CD14-positive monocyte (primary cell): ENCODE data around the gene IFT20. TPM values are rescaled to one million over a fixed set of nuclear protein-coding genes. Genes with fewer than 3 reads are reported as not detected.

Experiments
- DNase-seq, 3 donors: peaks; one replicate each; pipeline ENCODE4 v3.0.0-alpha.2; 2011 to 2022
- H2AFZ ChIP-seq: 2 replicates; pipeline ENCODE4 v1.6.0; 2012; ENCODE audit warnings: mild to moderate bottlenecking, low read depth, low read length, inconsistent platforms; ENCODE audit not compliant: insufficient read depth, poor library complexity, severe bottlenecking
- H3K27ac ChIP-seq, 2 donors: 1 replicate in 1 of 2; 2 replicates in 1 of 2; pipeline ENCODE4 v1.5.1; 2012 to 2013; ENCODE audit warnings: low read length in 2 of 2, control low read depth in 1 of 2, inconsistent platforms in 1 of 2, low read depth in 1 of 2, mild to moderate bottlenecking in 1 of 2
- H3K27me3 ChIP-seq, 2 donors: one replicate each; pipeline versions ENCODE4 v1.6.0 to v1.6.1; 2011 to 2013; ENCODE audit warnings: low read length in 2 of 2; ENCODE audit not compliant: control insufficient read depth in 2 of 2, insufficient read depth in 2 of 2
- H3K36me3 ChIP-seq, 2 donors: replicated peaks in 1 of 2; 1 replicate in 1 of 2; 2 replicates in 1 of 2; pipeline versions ENCODE4 v1.5.1 to v1.6.1; 2012 to 2013; ENCODE audit warnings: low read length in 2 of 2, control low read depth in 1 of 2, inconsistent platforms in 1 of 2, mild to moderate bottlenecking in 1 of 2; ENCODE audit not compliant: insufficient read depth in 2 of 2, control insufficient read depth in 1 of 2
- H3K4me1 ChIP-seq, 2 donors: 1 replicate in 1 of 2; 2 replicates in 1 of 2; pipeline versions ENCODE4 v1.5.1 to v1.6.1; 2012 to 2013; ENCODE audit warnings: low read length in 2 of 2, control low read depth in 1 of 2, inconsistent platforms in 1 of 2, mild to moderate bottlenecking in 1 of 2, moderate library complexity in 1 of 2; ENCODE audit not compliant: insufficient read depth in 2 of 2, control insufficient read depth in 1 of 2
- H3K4me2 ChIP-seq: replicated peaks from 2 replicates; pipeline ENCODE3; 2012; ENCODE audit warnings: low read length, moderate library complexity, mild to moderate bottlenecking; ENCODE audit not compliant: poor library complexity, severe bottlenecking; ENCODE audit errors: extremely low read depth
- H3K4me3 ChIP-seq, 3 experiments: fragments of 200-600 bp in 1 of 3; sonication (generic) in 1 of 3; replicated peaks in 1 of 3; 1 replicate in 2 of 3; 2 replicates in 1 of 3; pipeline ENCODE4 v1.5.1; 2011 to 2013; ENCODE audit warnings: low read length in 3 of 3, mild to moderate bottlenecking in 3 of 3, control low read depth in 2 of 3, low read depth in 2 of 3, inconsistent platforms in 1 of 3, moderate library complexity in 1 of 3
- H3K79me2 ChIP-seq: 2 replicates; pipeline ENCODE4 v1.6.0; 2012; ENCODE audit warnings: mild to moderate bottlenecking, control low read depth, inconsistent platforms, low read length, moderate library complexity; ENCODE audit not compliant: insufficient read depth
- H3K9ac ChIP-seq: 2 replicates; pipeline ENCODE4 v1.6.0; 2017; ENCODE audit warnings: low read length, mild to moderate bottlenecking; ENCODE audit not compliant: insufficient read depth, poor library complexity, severe bottlenecking
- H3K9me3 ChIP-seq, 2 donors: replicated peaks in 1 of 2; 1 replicate in 1 of 2; 2 replicates in 1 of 2; pipeline versions ENCODE4 v1.5.1 to v1.6.1; 2012 to 2013; ENCODE audit warnings: low read length in 2 of 2, control low read depth in 1 of 2; ENCODE audit not compliant: control insufficient read depth in 1 of 2, insufficient read depth in 1 of 2
- H4K20me1 ChIP-seq: 2 replicates; pipeline ENCODE4 v1.6.0; 2012; ENCODE audit warnings: mild to moderate bottlenecking, low read length, control low read depth, moderate library complexity; ENCODE audit not compliant: insufficient read depth
- H3K27ac Mint-ChIP-seq, 7 donors: one replicate each; pipeline ENCODE4 v1.8.0; 2020; ENCODE audit warnings: mild to moderate bottlenecking in 7 of 7, mixed read lengths in 7 of 7, moderate library complexity in 6 of 7, inconsistent platforms in 2 of 7
- H3K27me3 Mint-ChIP-seq, 3 donors: one replicate each; pipeline ENCODE4 v1.8.0; 2021 to 2022; ENCODE audit warnings: low read depth in 3 of 3, mild to moderate bottlenecking in 3 of 3, mixed read lengths in 3 of 3, moderate library complexity in 3 of 3, inconsistent platforms in 1 of 3
- H3K36me3 Mint-ChIP-seq, 2 donors: one replicate each; pipeline ENCODE4 v1.8.0; 2020; ENCODE audit warnings: mixed read lengths in 2 of 2, inconsistent platforms in 1 of 2, mild to moderate bottlenecking in 1 of 2
- H3K4me1 Mint-ChIP-seq: one replicate; pipeline ENCODE4 v1.8.0; 2020; ENCODE audit warnings: mild to moderate bottlenecking, mixed read lengths
- H3K4me3 Mint-ChIP-seq, 2 donors: one replicate each; pipeline ENCODE4 v1.8.0; 2020; ENCODE audit warnings: mild to moderate bottlenecking in 2 of 2, mixed read lengths in 2 of 2, moderate library complexity in 1 of 2
- H3K9me3 Mint-ChIP-seq, 7 donors: one replicate each; pipeline ENCODE4 v1.8.0; 2020 to 2022; ENCODE audit warnings: mixed read lengths in 7 of 7, mild to moderate bottlenecking in 6 of 7, moderate library complexity in 6 of 7, inconsistent platforms in 2 of 7
- WGBS: methylation state at CpG from one replicate; pipeline ENCODE4 v1.1.5; 2013; ENCODE audit warnings: missing lambda C conversion rate; ENCODE audit not compliant: insufficient coverage; 5-methylcytosine and 5-hydroxymethylcytosine counted together
- intact Hi-C, 2 donors: fragments of 100-400 bp; cut with micrococcal nuclease; formaldehyde crosslinking; loops; one replicate each; pipeline versions ENCODE4 v1.15.0 to v1.15.1; 2023
- polyA plus RNA-seq, 3 donors: library from polyadenylated mRNA; depleted of rRNA in 1 of 3; unstranded in 2 of 3; stranded (reverse) in 1 of 3; fragments of 300-500 nt in 2 of 3; fragments of >200 nt in 1 of 3; fragmentation: Illumina TruSeq in 2 of 3; gene quantifications; 1 replicate in 2 of 3; 2 replicates in 1 of 3; pipeline ENCODE4 v1.2.3, GENCODE V29; 2012 to 2021
- TF ChIP-seq, protein P1 (sequence below): fragments of 200-600 bp; IDR thresholded peaks from one replicate; pipeline ENCODE4 v1.8.0; 2022; ENCODE audit warnings: antibody characterized with exemption, mild to moderate bottlenecking

The IFT20 gene
- polyA plus RNA-seq, 3 donors = 61.1 to 79.1 (median 75.4) TPM

GRCh38 chr17:28364665-28365363, 29.5 kb upstream of the IFT20 start, which contains the start of gene SEBOX:
Gene SEBOX (minus strand): TSS chr17:28365199. CDS start chr17:28365151, 48 bp downstream.
- 96% methylated on average over 8 of the region's 13 CpGs for WGBS
- peaks cover 52 to 78% of the 10 kb centered on the region in 2 donors for H3K36me3 Mint-ChIP-seq
- Histone ChIP-seq H3K27me3 (no peaks in the 10 kb centered on the region), H3K4me2 (no peak within 1 kb of the TSS), H3K9me3 (no peaks in the 10 kb centered on the region), H4K20me1 (peaks cover 9% of the 10 kb centered on the region), H3K36me3 (peaks cover 58 to 59% of the 10 kb centered on the region in 2 donors), H3K4me1 (peaks cover under 1 to 2% of the 10 kb centered on the region in 2 donors), H3K9ac (no peak within 1 kb of the TSS), H3K4me3 (no peak within 1 kb of the TSS), H3K27ac (no peak within 1 kb of the TSS), H3K79me2 (no peaks in the 10 kb centered on the region), H2AFZ (no peak within 1 kb of the TSS)
- peak within 1 kb of the TSS in 2 of 7 donors; percentile 6 to 13 for H3K27ac Mint-ChIP-seq
- H3K4me3 Mint-ChIP-seq = no peak within 1 kb of the TSS
- H3K4me1 Mint-ChIP-seq = peaks cover 2% of the 10 kb centered on the region
- intact Hi-C loops = no loop called here
- H3K9me3 Mint-ChIP-seq = no peaks in the 10 kb centered on the region
- H3K27me3 Mint-ChIP-seq = peaks cover 0 to 2% (median 1%) of the 10 kb centered on the region in 3 donors
- TF ChIP-seq, protein P1, sequence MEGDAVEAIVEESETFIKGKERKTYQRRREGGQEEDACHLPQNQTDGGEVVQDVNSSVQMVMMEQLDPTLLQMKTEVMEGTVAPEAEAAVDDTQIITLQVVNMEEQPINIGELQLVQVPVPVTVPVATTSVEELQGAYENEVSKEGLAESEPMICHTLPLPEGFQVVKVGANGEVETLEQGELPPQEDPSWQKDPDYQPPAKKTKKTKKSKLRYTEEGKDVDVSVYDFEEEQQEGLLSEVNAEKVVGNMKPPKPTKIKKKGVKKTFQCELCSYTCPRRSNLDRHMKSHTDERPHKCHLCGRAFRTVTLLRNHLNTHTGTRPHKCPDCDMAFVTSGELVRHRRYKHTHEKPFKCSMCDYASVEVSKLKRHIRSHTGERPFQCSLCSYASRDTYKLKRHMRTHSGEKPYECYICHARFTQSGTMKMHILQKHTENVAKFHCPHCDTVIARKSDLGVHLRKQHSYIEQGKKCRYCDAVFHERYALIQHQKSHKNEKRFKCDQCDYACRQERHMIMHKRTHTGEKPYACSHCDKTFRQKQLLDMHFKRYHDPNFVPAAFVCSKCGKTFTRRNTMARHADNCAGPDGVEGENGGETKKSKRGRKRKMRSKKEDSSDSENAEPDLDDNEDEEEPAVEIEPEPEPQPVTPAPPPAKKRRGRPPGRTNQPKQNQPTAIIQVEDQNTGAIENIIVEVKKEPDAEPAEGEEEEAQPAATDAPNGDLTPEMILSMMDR = no peak
- no peak for DNase-seq

DNA sequence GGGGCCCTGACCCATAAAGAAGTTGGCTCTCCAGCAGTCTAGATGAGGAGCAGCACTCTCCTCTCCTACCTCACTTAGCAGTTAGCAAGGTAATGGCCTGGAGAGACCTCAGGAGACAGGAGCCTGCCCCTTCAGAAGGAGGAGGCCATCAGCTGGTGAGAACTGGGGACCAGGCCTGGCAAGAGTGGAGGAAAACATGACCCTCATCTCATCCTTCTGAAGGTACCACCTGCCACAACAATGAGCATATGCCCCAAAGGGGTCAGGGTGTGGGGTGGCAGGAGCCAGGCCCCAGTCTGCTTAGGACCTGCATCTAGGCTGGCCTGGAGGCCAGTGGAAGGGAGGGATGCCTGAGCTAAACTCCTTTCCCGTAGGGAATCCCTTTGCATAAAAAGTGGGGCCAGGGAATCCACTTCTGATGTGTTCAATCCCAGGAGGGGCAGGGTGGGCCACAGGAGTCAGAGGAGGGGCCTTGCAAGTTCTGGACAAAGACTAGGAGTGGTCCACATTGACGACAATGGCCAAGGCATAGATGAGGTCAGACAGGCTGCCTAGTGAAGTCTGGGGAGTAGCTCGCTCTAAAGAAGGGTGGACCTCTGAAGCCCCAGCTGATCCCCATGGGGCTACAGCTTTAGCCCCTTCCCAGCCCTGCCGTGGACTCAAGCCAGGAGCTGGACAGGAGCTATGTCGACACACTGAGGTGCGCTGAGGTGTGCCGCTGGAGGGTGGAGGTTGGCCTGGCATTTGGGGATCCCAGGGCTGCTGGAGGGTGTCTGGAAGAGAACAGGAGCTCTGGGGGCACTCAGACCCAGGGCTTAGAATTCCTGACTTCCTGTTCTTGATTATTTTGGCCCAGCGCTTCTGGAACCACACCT, 28.7 kb upstream of the IFT20 start:
- Histone ChIP-seq H3K27ac (no peak overlapping the region), H3K4me2 (no peak overlapping the region), H3K4me1 (no peaks in the 10 kb centered on the region), H3K27me3 (no peaks in the 10 kb centered on the region), H3K9me3 (no peaks in the 10 kb centered on the region), H3K9ac (no peak overlapping the region), H2AFZ (no peak overlapping the region), H3K4me3 (no peak overlapping the region), H3K79me2 (peaks cover under 1% of the 10 kb centered on the region), H4K20me1 (peaks cover 9% of the 10 kb centered on the region), H3K36me3 (peaks cover 64 to 66% of the 10 kb centered on the region in 2 donors)
- H3K4me3 Mint-ChIP-seq = no peak overlapping the region
- TF ChIP-seq, protein P1 = no peak
- H3K27ac Mint-ChIP-seq = peak overlapping the region in 1 of 7 donors; percentile 38
- H3K4me1 Mint-ChIP-seq = no peaks in the 10 kb centered on the region
- H3K36me3 Mint-ChIP-seq = peaks cover 59 to 79% of the 10 kb centered on the region in 2 donors
- DNase-seq = no peak
- H3K9me3 Mint-ChIP-seq = no peaks in the 10 kb centered on the region
- WGBS = 96% methylated on average over 8 of the region's 8 CpGs
- peaks cover 0 to 2% (median 1%) of the 10 kb centered on the region in 3 donors for H3K27me3 Mint-ChIP-seq
- intact Hi-C loops = no loop called here
